CD14-positive monocyte (primary cell): Measurements from ENCODE around the gene GRIN2B. TPM values are rescaled to one million over a fixed set of nuclear protein-coding genes. Genes with fewer than 3 reads are reported as not detected.

Experiments used
- DNase-seq, 3 donors: peaks; one replicate each; pipeline ENCODE4 v3.0.0-alpha.2; 2011 to 2022
- H2AFZ ChIP-seq: 2 replicates; pipeline ENCODE4 v1.6.0; 2012; ENCODE audit warnings: mild to moderate bottlenecking, low read depth, low read length, inconsistent platforms; ENCODE audit not compliant: insufficient read depth, poor library complexity, severe bottlenecking
- H3K27ac ChIP-seq, 2 donors: 1 replicate in 1 of 2; 2 replicates in 1 of 2; pipeline ENCODE4 v1.5.1; 2012 to 2013; ENCODE audit warnings: low read length in 2 of 2, control low read depth in 1 of 2, inconsistent platforms in 1 of 2, low read depth in 1 of 2, mild to moderate bottlenecking in 1 of 2
- H3K27me3 ChIP-seq, 2 donors: one replicate each; pipeline versions ENCODE4 v1.6.0 to v1.6.1; 2011 to 2013; ENCODE audit warnings: low read length in 2 of 2; ENCODE audit not compliant: control insufficient read depth in 2 of 2, insufficient read depth in 2 of 2
- H3K36me3 ChIP-seq, 2 donors: replicated peaks in 1 of 2; 1 replicate in 1 of 2; 2 replicates in 1 of 2; pipeline versions ENCODE4 v1.5.1 to v1.6.1; 2012 to 2013; ENCODE audit warnings: low read length in 2 of 2, control low read depth in 1 of 2, inconsistent platforms in 1 of 2, mild to moderate bottlenecking in 1 of 2; ENCODE audit not compliant: insufficient read depth in 2 of 2, control insufficient read depth in 1 of 2
- H3K4me1 ChIP-seq, 2 donors: 1 replicate in 1 of 2; 2 replicates in 1 of 2; pipeline versions ENCODE4 v1.5.1 to v1.6.1; 2012 to 2013; ENCODE audit warnings: low read length in 2 of 2, control low read depth in 1 of 2, inconsistent platforms in 1 of 2, mild to moderate bottlenecking in 1 of 2, moderate library complexity in 1 of 2; ENCODE audit not compliant: insufficient read depth in 2 of 2, control insufficient read depth in 1 of 2
- H3K4me2 ChIP-seq: replicated peaks from 2 replicates; pipeline ENCODE3; 2012; ENCODE audit warnings: low read length, moderate library complexity, mild to moderate bottlenecking; ENCODE audit not compliant: poor library complexity, severe bottlenecking; ENCODE audit errors: extremely low read depth
- H3K4me3 ChIP-seq, 3 experiments: fragments of 200-600 bp in 1 of 3; sonication (generic) in 1 of 3; replicated peaks in 1 of 3; 1 replicate in 2 of 3; 2 replicates in 1 of 3; pipeline ENCODE4 v1.5.1; 2011 to 2013; ENCODE audit warnings: low read length in 3 of 3, mild to moderate bottlenecking in 3 of 3, control low read depth in 2 of 3, low read depth in 2 of 3, inconsistent platforms in 1 of 3, moderate library complexity in 1 of 3
- H3K79me2 ChIP-seq: 2 replicates; pipeline ENCODE4 v1.6.0; 2012; ENCODE audit warnings: mild to moderate bottlenecking, control low read depth, inconsistent platforms, low read length, moderate library complexity; ENCODE audit not compliant: insufficient read depth
- H3K9ac ChIP-seq: 2 replicates; pipeline ENCODE4 v1.6.0; 2017; ENCODE audit warnings: low read length, mild to moderate bottlenecking; ENCODE audit not compliant: insufficient read depth, poor library complexity, severe bottlenecking
- H3K9me3 ChIP-seq, 2 donors: replicated peaks in 1 of 2; 1 replicate in 1 of 2; 2 replicates in 1 of 2; pipeline versions ENCODE4 v1.5.1 to v1.6.1; 2012 to 2013; ENCODE audit warnings: low read length in 2 of 2, control low read depth in 1 of 2; ENCODE audit not compliant: control insufficient read depth in 1 of 2, insufficient read depth in 1 of 2
- H4K20me1 ChIP-seq: 2 replicates; pipeline ENCODE4 v1.6.0; 2012; ENCODE audit warnings: mild to moderate bottlenecking, low read length, control low read depth, moderate library complexity; ENCODE audit not compliant: insufficient read depth
- H3K27ac Mint-ChIP-seq, 7 donors: one replicate each; pipeline ENCODE4 v1.8.0; 2020; ENCODE audit warnings: mild to moderate bottlenecking in 7 of 7, mixed read lengths in 7 of 7, moderate library complexity in 6 of 7, inconsistent platforms in 2 of 7
- H3K27me3 Mint-ChIP-seq, 3 donors: one replicate each; pipeline ENCODE4 v1.8.0; 2021 to 2022; ENCODE audit warnings: low read depth in 3 of 3, mild to moderate bottlenecking in 3 of 3, mixed read lengths in 3 of 3, moderate library complexity in 3 of 3, inconsistent platforms in 1 of 3
- H3K36me3 Mint-ChIP-seq, 2 donors: one replicate each; pipeline ENCODE4 v1.8.0; 2020; ENCODE audit warnings: mixed read lengths in 2 of 2, inconsistent platforms in 1 of 2, mild to moderate bottlenecking in 1 of 2
- H3K4me1 Mint-ChIP-seq: one replicate; pipeline ENCODE4 v1.8.0; 2020; ENCODE audit warnings: mild to moderate bottlenecking, mixed read lengths
- H3K4me3 Mint-ChIP-seq, 2 donors: one replicate each; pipeline ENCODE4 v1.8.0; 2020; ENCODE audit warnings: mild to moderate bottlenecking in 2 of 2, mixed read lengths in 2 of 2, moderate library complexity in 1 of 2
- H3K9me3 Mint-ChIP-seq, 7 donors: one replicate each; pipeline ENCODE4 v1.8.0; 2020 to 2022; ENCODE audit warnings: mixed read lengths in 7 of 7, mild to moderate bottlenecking in 6 of 7, moderate library complexity in 6 of 7, inconsistent platforms in 2 of 7
- whole genome bisulfite sequencing: methylation state at CpG from one replicate; pipeline ENCODE4 v1.1.5; 2013; ENCODE audit warnings: missing lambda C conversion rate; ENCODE audit not compliant: insufficient coverage; 5-methylcytosine and 5-hydroxymethylcytosine counted together
- intact Hi-C, 2 donors: fragments of 100-400 bp; cut with micrococcal nuclease; formaldehyde crosslinking; loops; one replicate each; pipeline versions ENCODE4 v1.15.0 to v1.15.1; 2023
- polyA plus RNA-seq, 3 donors: library from polyadenylated mRNA; depleted of rRNA in 1 of 3; unstranded in 2 of 3; stranded (reverse) in 1 of 3; fragments of 300-500 nt in 2 of 3; fragments of >200 nt in 1 of 3; fragmentation: Illumina TruSeq in 2 of 3; gene quantifications; 1 replicate in 2 of 3; 2 replicates in 1 of 3; pipeline ENCODE4 v1.2.3, GENCODE V29; 2012 to 2021
- TF ChIP-seq, protein P1 (sequence below): fragments of 200-600 bp; IDR thresholded peaks from one replicate; pipeline ENCODE4 v1.8.0; 2022; ENCODE audit warnings: antibody characterized with exemption, mild to moderate bottlenecking

GRIN2B gene
- polyA plus RNA-seq, 3 donors = not detected

DNA sequence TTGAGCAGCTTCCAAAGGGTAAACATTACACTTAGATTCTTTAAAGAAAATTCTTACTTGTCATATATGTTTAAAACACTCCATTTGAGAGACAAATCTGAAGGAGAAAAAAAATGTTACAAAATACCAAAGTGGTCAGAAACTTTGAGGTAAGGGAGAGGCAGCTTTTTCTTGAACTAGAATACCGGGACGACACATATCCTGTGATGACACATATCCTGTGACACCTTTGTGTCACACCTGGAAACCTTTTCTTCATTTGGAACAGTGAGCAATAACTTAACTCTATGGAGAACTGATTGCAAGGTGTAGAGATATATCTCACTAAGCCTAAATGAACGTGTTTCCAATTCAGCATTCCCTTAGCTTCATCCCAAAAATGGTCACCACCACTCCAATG, 4.6 kb upstream of the GRIN2B start:
- H3K27me3 ChIP-seq = peaks cover 23 to 30% of the 10 kb centered on the region in 2 donors
- Mint-ChIP-seq H3K27me3 (peaks cover 27 to 37% (median 29%) of the 10 kb centered on the region in 3 donors), H3K4me3 (no peak overlapping the region), H3K27ac (no peak overlapping the region), H3K9me3 (peaks cover 0 to 17% (median 4%) of the 10 kb centered on the region in 7 donors), H3K36me3 (no peaks in the 10 kb centered on the region), H3K4me1 (peaks cover 4% of the 10 kb centered on the region)
- intact Hi-C loops = no loop called here
- H3K4me2 ChIP-seq = no peak overlapping the region
- WGBS = no CpG with 5 or more reads among the region's 3 CpGs
- no peak overlapping the region for H3K9ac ChIP-seq
- H4K20me1 ChIP-seq = no peaks in the 10 kb centered on the region
- no peaks in the 10 kb centered on the region for H3K79me2 ChIP-seq
- no peaks in the 10 kb centered on the region for H3K36me3 ChIP-seq
- H3K4me1 ChIP-seq = no peaks in the 10 kb centered on the region
- no peak for DNase-seq
- no peak overlapping the region for H3K4me3 ChIP-seq
- H3K27ac ChIP-seq = no peak overlapping the region
- TF ChIP-seq, protein P1, sequence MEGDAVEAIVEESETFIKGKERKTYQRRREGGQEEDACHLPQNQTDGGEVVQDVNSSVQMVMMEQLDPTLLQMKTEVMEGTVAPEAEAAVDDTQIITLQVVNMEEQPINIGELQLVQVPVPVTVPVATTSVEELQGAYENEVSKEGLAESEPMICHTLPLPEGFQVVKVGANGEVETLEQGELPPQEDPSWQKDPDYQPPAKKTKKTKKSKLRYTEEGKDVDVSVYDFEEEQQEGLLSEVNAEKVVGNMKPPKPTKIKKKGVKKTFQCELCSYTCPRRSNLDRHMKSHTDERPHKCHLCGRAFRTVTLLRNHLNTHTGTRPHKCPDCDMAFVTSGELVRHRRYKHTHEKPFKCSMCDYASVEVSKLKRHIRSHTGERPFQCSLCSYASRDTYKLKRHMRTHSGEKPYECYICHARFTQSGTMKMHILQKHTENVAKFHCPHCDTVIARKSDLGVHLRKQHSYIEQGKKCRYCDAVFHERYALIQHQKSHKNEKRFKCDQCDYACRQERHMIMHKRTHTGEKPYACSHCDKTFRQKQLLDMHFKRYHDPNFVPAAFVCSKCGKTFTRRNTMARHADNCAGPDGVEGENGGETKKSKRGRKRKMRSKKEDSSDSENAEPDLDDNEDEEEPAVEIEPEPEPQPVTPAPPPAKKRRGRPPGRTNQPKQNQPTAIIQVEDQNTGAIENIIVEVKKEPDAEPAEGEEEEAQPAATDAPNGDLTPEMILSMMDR = no peak
- no peaks in the 10 kb centered on the region for H3K9me3 ChIP-seq
- no peak overlapping the region for H2AFZ ChIP-seq

DNA sequence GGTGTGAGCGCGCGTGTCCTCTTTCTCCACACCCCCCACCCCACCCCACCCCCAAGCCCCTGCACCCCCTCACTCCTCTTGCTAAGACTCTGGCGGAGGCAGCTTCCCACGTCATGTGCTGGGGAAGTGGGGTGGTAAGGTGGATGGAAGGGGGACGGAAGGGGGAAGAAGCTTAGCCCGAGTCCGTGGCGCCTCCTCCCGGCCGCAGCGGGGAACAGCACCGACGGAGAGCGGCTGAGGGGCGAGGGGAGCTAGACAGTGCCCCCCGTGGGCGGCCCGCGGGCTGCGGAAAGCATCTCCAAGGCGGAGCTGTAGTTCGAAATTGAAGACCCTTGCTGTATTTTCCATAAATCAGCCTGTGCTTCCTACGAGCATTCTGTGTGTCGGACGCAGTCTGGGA, 588 bp upstream of the GRIN2B start:
- H3K4me2 ChIP-seq = no peak overlapping the region

More for the DNA sequence above, 588 bp upstream of the GRIN2B start:
- Mint-ChIP-seq H3K4me3 (peak overlapping the region in 1 of 2 donors; percentile 68), H3K9me3 (peaks cover 0 to 17% (median 4%) of the 10 kb centered on the region in 7 donors), H3K27me3 (peaks cover 43 to 67% (median 55%) of the 10 kb centered on the region in 3 donors), H3K4me1 (peaks cover 5% of the 10 kb centered on the region), H3K27ac (no peak overlapping the region), H3K36me3 (no peaks in the 10 kb centered on the region)
- H3K4me3 ChIP-seq = no peak overlapping the region
- H4K20me1 ChIP-seq = no peaks in the 10 kb centered on the region
- DNase-seq = no peak
- no peak overlapping the region for H3K9ac ChIP-seq
- H3K36me3 ChIP-seq = no peaks in the 10 kb centered on the region
- no peak overlapping the region for H3K27ac ChIP-seq
- TF ChIP-seq, protein P1 = peak; percentile 16
- H2AFZ ChIP-seq = no peak overlapping the region
- H3K27me3 ChIP-seq = peaks cover 45 to 58% of the 10 kb centered on the region in 2 donors
- H3K79me2 ChIP-seq = no peaks in the 10 kb centered on the region
- intact Hi-C loops = no loop called here
- WGBS = 4% methylated on average over 21 of the region's 26 CpGs
- no peaks in the 10 kb centered on the region for H3K9me3 ChIP-seq
- no peaks in the 10 kb centered on the region for H3K4me1 ChIP-seq
